Measurements from ENCODE around the gene SLC25A51. TPM values are rescaled to one million over a fixed set of nuclear protein-coding genes. Genes with fewer than 3 reads are reported as not detected.
A peak's percentile ranks its signal among the peaks of the same experiment; 100 is the strongest.

Gene SLC25A51
- total RNA-seq, 1 experiment from 2014 or later = 12.9 TPM

DNA sequence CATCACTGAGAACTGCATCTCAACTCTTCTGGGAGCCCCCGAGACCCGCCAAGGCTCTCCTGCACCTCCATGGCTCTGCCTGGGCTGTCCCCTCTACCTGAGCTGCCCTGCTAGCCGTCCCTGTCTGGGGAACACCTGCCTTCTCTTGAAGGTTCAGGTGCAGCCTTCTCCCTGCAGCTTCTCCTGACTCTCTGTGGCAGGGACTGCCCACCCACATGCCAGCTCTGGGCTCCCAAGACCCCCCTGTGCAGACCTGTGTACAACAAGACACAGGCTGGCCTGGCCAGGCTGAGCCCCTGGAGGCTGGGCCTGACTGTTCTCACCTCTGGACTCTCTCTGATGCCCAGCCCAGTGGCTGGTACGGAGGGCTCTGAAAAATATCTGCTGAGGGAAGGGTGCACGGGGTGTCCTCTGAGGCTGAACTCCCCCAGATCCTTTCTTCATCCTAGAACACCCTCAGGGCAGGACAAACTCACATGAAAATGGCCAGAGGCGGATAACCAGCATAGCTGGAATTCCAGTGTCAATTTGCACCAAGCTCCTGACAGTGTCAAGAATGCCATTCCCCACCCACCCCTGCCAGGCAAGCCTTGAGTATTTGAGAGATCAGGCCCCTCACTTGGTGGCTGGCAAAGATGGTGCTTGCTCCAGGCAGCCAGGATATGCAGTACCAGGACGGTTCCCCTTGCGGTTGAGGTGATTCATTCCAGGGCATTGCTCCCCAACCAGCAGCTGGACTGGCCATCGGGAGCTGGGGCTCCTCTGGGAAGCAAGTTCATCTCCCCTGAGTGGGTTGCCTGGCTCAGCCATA, 40.9 kb upstream of the SLC25A51 start:
- Histone ChIP-seq H3K56ac (ENCODE audit: insufficient read length, low read depth, low read length) (no peak overlapping the region), H4K91ac (ENCODE audit: insufficient read length, low read depth, low read length) (no peak overlapping the region), H3K79me1 (ENCODE audit: insufficient read depth, low read depth, low read length, poor library complexity, severe bottlenecking) (no peaks in the 10 kb centered on the region), H3T11ph (ENCODE audit: low read length) (no peak overlapping the region), H3K79me2 (ENCODE audit: insufficient read depth, low read length) (no peaks in the 10 kb centered on the region), H3K27me3 (ENCODE audit: insufficient read depth, low read length) (no peaks in the 10 kb centered on the region), H3K4me1 (ENCODE audit: insufficient read depth, low read length) (no peaks in the 10 kb centered on the region; the same call in 1 of the 2 replicates), H3K14ac (ENCODE audit: insufficient read depth, low read length) (no peak overlapping the region), H3K23ac (ENCODE audit: insufficient read length, low read depth, low read length) (no peak overlapping the region), H2AK5ac (ENCODE audit: insufficient read length, low read length) (no peak overlapping the region), H3K4ac (ENCODE audit: low read depth, low read length) (no peak overlapping the region), H3K23me2 (ENCODE audit: insufficient read length, low read depth, low read length, poor library complexity, severe bottlenecking) (no peaks in the 10 kb centered on the region), H2BK5ac (ENCODE audit: insufficient read length, low read length) (no peak overlapping the region), H3K9me3 (ENCODE audit: control insufficient read depth, low read depth, low read length) (no peaks in the 10 kb centered on the region), H4K5ac (ENCODE audit: insufficient read length, low read depth, low read length) (no peak overlapping the region), H2BK120ac (ENCODE audit: low read depth, low read length, poor library complexity, severe bottlenecking) (no peak overlapping the region), H2BK12ac (ENCODE audit: insufficient read length, low read depth, low read length) (no peak overlapping the region), H2AFZ (ENCODE audit: low read length) (no peak overlapping the region), H2BK15ac (ENCODE audit: low read depth, low read length) (no peak overlapping the region), H3K9ac (ENCODE audit: extremely low read depth, insufficient read length, low read length) (no peak overlapping the region), H4K8ac (replicated peaks; ENCODE audit: insufficient read length, low read depth, low read length) (no peak overlapping the region), H3K18ac (ENCODE audit: insufficient read length, low read depth, low read length) (no peak overlapping the region), H4K20me1 (ENCODE audit: control insufficient read depth, insufficient read depth, insufficient read length) (no peaks in the 10 kb centered on the region), H3K4me2 (ENCODE audit: insufficient read depth, insufficient read length, low read length) (no peak overlapping the region), H2BK20ac (ENCODE audit: low read depth, low read length, poor library complexity, severe bottlenecking) (no peak overlapping the region), H3K27ac (ENCODE audit: insufficient read length, low read depth, low read length) (no peak overlapping the region)
- no peak overlapping the region for H3K4me3 Mint-ChIP-seq
- no peaks in the 10 kb centered on the region for H3K27me3 Mint-ChIP-seq (ENCODE audit: low read depth)
- peak overlapping the region in 2 of 3 experiments; percentile 14 to 85; a peak in 3 of 7 replicates for H3K27ac Mint-ChIP-seq
- H3K36me3 Mint-ChIP-seq (ENCODE audit: insufficient read depth in 1 of 3, low read depth in 3 of 3) = peaks cover 3 to 31% (median 11%) of the 10 kb centered on the region in 3 experiments; a peak in 5 of 7 replicates
- WGBS (ENCODE audit: extremely low coverage, insufficient read length, low lambda C conversion rate) = no CpG with 5 or more reads among the region's 9 CpGs
- TF ChIP-seq, protein P1, sequence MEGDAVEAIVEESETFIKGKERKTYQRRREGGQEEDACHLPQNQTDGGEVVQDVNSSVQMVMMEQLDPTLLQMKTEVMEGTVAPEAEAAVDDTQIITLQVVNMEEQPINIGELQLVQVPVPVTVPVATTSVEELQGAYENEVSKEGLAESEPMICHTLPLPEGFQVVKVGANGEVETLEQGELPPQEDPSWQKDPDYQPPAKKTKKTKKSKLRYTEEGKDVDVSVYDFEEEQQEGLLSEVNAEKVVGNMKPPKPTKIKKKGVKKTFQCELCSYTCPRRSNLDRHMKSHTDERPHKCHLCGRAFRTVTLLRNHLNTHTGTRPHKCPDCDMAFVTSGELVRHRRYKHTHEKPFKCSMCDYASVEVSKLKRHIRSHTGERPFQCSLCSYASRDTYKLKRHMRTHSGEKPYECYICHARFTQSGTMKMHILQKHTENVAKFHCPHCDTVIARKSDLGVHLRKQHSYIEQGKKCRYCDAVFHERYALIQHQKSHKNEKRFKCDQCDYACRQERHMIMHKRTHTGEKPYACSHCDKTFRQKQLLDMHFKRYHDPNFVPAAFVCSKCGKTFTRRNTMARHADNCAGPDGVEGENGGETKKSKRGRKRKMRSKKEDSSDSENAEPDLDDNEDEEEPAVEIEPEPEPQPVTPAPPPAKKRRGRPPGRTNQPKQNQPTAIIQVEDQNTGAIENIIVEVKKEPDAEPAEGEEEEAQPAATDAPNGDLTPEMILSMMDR (conservative IDR thresholded peaks at IDR 0.05) = no peak
- H3K9me3 Mint-ChIP-seq = no peaks in the 10 kb centered on the region
- peak; percentile 57 for DNase-seq
- peaks cover 26 to 35% of the 10 kb centered on the region in 2 experiments for H3K4me1 Mint-ChIP-seq

All from H9 (cell line).